Endothelial cell of umbilical vein (primary cell): ENCODE results near the gene SENP2. TPM values are rescaled to one million over a fixed set of nuclear protein-coding genes. Genes with fewer than 3 reads are reported as not detected.

Experiments used
- BruUV-seq: library from RNA; stranded (reverse); fragments of 400-500 nt; replicated peaks from 2 replicates; lab custom pipeline; 2021; lab: Mats Ljungman, UMichigan
- CTCF ChIA-PET: fragments of 300-600, 350-600 bp; sonication (Branson Sonifier 250); formaldehyde crosslinking; loops from one replicate; lab custom pipeline; 2021; ENCODE audit warnings: antibody characterized with exemption, inconsistent platforms; lab: Charles Lee
- POLR2A ChIA-PET: fragments of 300-600, 350-600 bp; sonication (Branson Sonifier 250); formaldehyde crosslinking; loops from one replicate; lab custom pipeline; 2021; ENCODE audit warnings: antibody characterized with exemption, inconsistent platforms; lab: Charles Lee
- DNase-seq: peaks from one replicate; pipeline ENCODE4 v3.0.0-alpha.2; 2011; ENCODE audit warnings: low read depth, low spot score
- FAIRE-seq: peaks from 2 replicates; lab custom pipeline; 2011; peaks lifted over from hg19 to GRCh38; lab: Jason Lieb, UNC
- H2AFZ ChIP-seq: 2 replicates; pipeline ENCODE4 v1.6.0; 2012; ENCODE audit warnings: low read depth, low read length, control low read depth, inconsistent platforms
- H3K27ac ChIP-seq: 2 replicates; pipeline ENCODE4 v1.5.1; 2011; ENCODE audit warnings: low read depth, mild to moderate bottlenecking, control low read depth, low read length, moderate library complexity; ENCODE audit not compliant: insufficient read depth
- H3K27me3 ChIP-seq, 2 experiments: 2 replicates each; pipeline versions ENCODE4 v1.6.0 to v1.6.1; 2011; ENCODE audit warnings: low read length in 2 of 2, mixed read lengths in 1 of 2; ENCODE audit not compliant: control insufficient read depth in 2 of 2, insufficient read depth in 2 of 2
- H3K36me3 ChIP-seq, 2 experiments: 2 replicates in 1 of 2; 3 replicates in 1 of 2; pipeline ENCODE4 v1.5.1; 2011; ENCODE audit warnings: low read length in 2 of 2, mild to moderate bottlenecking in 1 of 2, moderate library complexity in 1 of 2; ENCODE audit not compliant: control insufficient read depth in 2 of 2, insufficient read depth in 2 of 2; ENCODE audit errors: extremely low read depth in 1 of 2
- H3K4me1 ChIP-seq: 3 replicates; pipeline ENCODE4 v1.5.1; 2011; ENCODE audit warnings: mild to moderate bottlenecking, low read length; ENCODE audit not compliant: control insufficient read depth, insufficient read depth; ENCODE audit errors: extremely low read depth
- H3K4me2 ChIP-seq: 2 replicates; pipeline ENCODE4 v1.6.1; 2011; ENCODE audit warnings: low read length, control low read depth, mixed read lengths; ENCODE audit not compliant: insufficient read depth
- H3K4me3 ChIP-seq, 3 experiments: fragments of 200-600 bp in 1 of 3; sonication (generic), shearing (Covaris generic) in 1 of 3; replicated peaks in 1 of 3; 2 replicates each; pipeline ENCODE4 v1.5.1; 2011 to 2016; ENCODE audit warnings: control low read depth in 3 of 3, low read length in 3 of 3, mild to moderate bottlenecking in 2 of 3, inconsistent platforms in 1 of 3, low read depth in 1 of 3, moderate library complexity in 1 of 3; ENCODE audit not compliant: insufficient read depth in 1 of 3
- H3K79me2 ChIP-seq: 2 replicates; pipeline ENCODE4 v1.6.0; 2012; ENCODE audit warnings: low read length, inconsistent platforms; ENCODE audit not compliant: control insufficient read depth, insufficient read depth
- H3K9ac ChIP-seq: replicated peaks from 2 replicates; pipeline ENCODE3; 2011; ENCODE audit warnings: low read length, control low read depth; ENCODE audit not compliant: insufficient read depth; ENCODE audit errors: extremely low read depth
- H3K9me1 ChIP-seq: replicated peaks from 3 replicates; pipeline ENCODE4 v1.6.0; 2011; ENCODE audit warnings: mild to moderate bottlenecking, low read length; ENCODE audit not compliant: control insufficient read depth, insufficient read depth; ENCODE audit errors: extremely low read depth
- H3K9me3 ChIP-seq: replicated peaks from 2 replicates; pipeline ENCODE4 v1.5.1; 2012; ENCODE audit warnings: low read length, inconsistent platforms; ENCODE audit not compliant: control insufficient read depth, insufficient read depth
- H4K20me1 ChIP-seq: replicated peaks from 2 replicates; pipeline ENCODE3; 2011; ENCODE audit warnings: mild to moderate bottlenecking, low read length; ENCODE audit not compliant: control insufficient read depth, insufficient read depth; ENCODE audit errors: extremely low read depth
- EZH2 ChIP-seq: IDR thresholded peaks from 2 replicates; pipeline ENCODE4 v1.6.1; 2012; ENCODE audit warnings: borderline replicate concordance, low read depth, mild to moderate bottlenecking, moderate library complexity, low read length, inconsistent platforms; ENCODE audit not compliant: severe bottlenecking
- FOS ChIP-seq: IDR thresholded peaks from 2 replicates; pipeline ENCODE4 v1.6.1; 2011; ENCODE audit warnings: mild to moderate bottlenecking, low read length, moderate library complexity, borderline replicate concordance; ENCODE audit not compliant: insufficient read depth
- GATA2 ChIP-seq: IDR thresholded peaks from 2 replicates; pipeline ENCODE4 v1.7.0; 2011; ENCODE audit warnings: low read depth, mild to moderate bottlenecking, moderate library complexity, mixed read lengths, low read length; ENCODE audit not compliant: insufficient read length, insufficient read depth
- JUN ChIP-seq: IDR thresholded peaks from 2 replicates; pipeline ENCODE4 v1.6.1; 2011; ENCODE audit warnings: borderline replicate concordance, low read depth; ENCODE audit not compliant: insufficient read length, insufficient read depth
- MYC ChIP-seq: IDR thresholded peaks from one replicate; pipeline ENCODE4 v1.6.1; 2011; ENCODE audit warnings: mild to moderate bottlenecking, low read depth, low read length
- POLR2A ChIP-seq: IDR thresholded peaks from 2 replicates; pipeline ENCODE4 v1.6.1; 2012; ENCODE audit warnings: low read depth, mild to moderate bottlenecking, control low read depth, low read length
- POLR2AphosphoS5 ChIP-seq: IDR thresholded peaks from 2 replicates; pipeline ENCODE4 v1.6.1; 2012; ENCODE audit warnings: low read depth, mild to moderate bottlenecking, control low read depth, low read length, moderate library complexity; ENCODE audit not compliant: insufficient read depth
- dilution Hi-C: fragments of 300-500 bp; cut with MboI; formaldehyde crosslinking; loops from one replicate; pipeline ENCODE4 v1.15.0; 2019; ENCODE audit warnings: low sequenced_read_pairs; ENCODE audit not compliant: extremely low pct_ligation_motif_present
- intact Hi-C: fragments of 100-400 bp; cut with micrococcal nuclease; formaldehyde crosslinking; loops from one replicate; pipeline ENCODE4 v1.10.0; 2022
- polyA plus RNA-seq, 4 experiments: library from polyadenylated mRNA; depleted of rRNA in 3 of 4; stranded (reverse) in 3 of 4; unstranded in 1 of 4; fragments of >200 nt; gene quantifications; 2 replicates each; pipeline versions ENCODE4 v1.2.1 to v1.2.3, GENCODE V29; 2011 to 2012; ENCODE audit warnings: missing spikeins in 1 of 4
- total RNA-seq: library from RNA; stranded (reverse); gene quantifications from 2 replicates; pipeline ENCODE4 v1.2.3, GENCODE V29; 2021
- TF ChIP-seq, protein P1 (sequence below), 2 donors: IDR thresholded peaks; 1 replicate in 1 of 2; 2 replicates in 1 of 2; pipeline ENCODE4 v1.5.1; 2011; ENCODE audit warnings: low read length in 2 of 2, mild to moderate bottlenecking in 2 of 2, moderate library complexity in 2 of 2, control low read depth in 1 of 2, inconsistent platforms in 1 of 2, low read depth in 1 of 2; ENCODE audit not compliant: insufficient read depth in 1 of 2; ENCODE audit errors: extremely low read depth in 1 of 2
- TF ChIP-seq, protein P2 (sequence below): IDR thresholded peaks from 2 replicates; pipeline ENCODE4 v1.6.1; 2011; ENCODE audit not compliant: insufficient read depth, insufficient read length

Gene SENP2
- total and polyA plus RNA-seq, 2 donors (not counting 3 experiments of a cell fraction or from before 2014, with no cell fraction given): 3.8 to 40.4 TPM

DNA sequence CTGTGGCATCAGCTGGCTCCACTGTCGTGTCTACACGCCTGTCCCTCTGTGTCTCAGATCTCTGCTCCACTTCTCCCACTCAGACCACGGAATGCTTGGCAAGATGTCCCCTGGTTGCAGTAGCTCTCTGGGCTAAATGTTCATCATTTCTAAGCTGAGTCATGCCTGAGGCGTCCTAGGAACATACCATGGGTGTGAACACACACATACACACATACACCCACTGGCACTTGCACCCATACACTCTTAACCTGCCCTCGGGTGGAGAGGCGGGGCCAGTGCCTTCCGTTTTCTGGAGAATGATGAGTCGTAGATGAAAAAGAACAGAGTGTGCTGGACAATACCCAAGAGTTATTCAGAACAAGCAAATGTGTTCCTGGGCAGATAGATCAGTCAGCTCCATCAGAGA lies 72.4 kb downstream of the SENP2 start:
- Histone ChIP-seq H3K4me3 (no peak overlapping the region), H3K79me2 (peaks cover 5% of the 10 kb centered on the region), H3K27me3 (no peaks in the 10 kb centered on the region), H3K9me1 (no peaks in the 10 kb centered on the region), H3K27ac (peak overlapping the region; percentile 76), H3K9me3 (no peaks in the 10 kb centered on the region), H3K4me2 (peak overlapping the region; percentile 5), H2AFZ (no peak overlapping the region), H3K36me3 (peaks cover 11 to 28% of the 10 kb centered on the region in 2 experiments), H3K4me1 (peaks cover 55% of the 10 kb centered on the region), H4K20me1 (no peaks in the 10 kb centered on the region), H3K9ac (peak overlapping the region; percentile 23)
- CTCF ChIA-PET: interaction anchor here (0.6 to 7.6 kb wide), 9 partner anchors 19 to 619 kb away, joined by 3 to 223 read pairs (median 49); no protein-coding TSS in a partner anchor
- intact Hi-C loops (loop anchor here (10.0 kb wide), 1 partner anchor 886 kb away; the partner anchor contains the start of gene CRYGS), dilution Hi-C loops (no loop called here)
- peak; percentile 84 for FAIRE-seq
- TF ChIP-seq EZH2 (no peak), POLR2A (no peak), MYC (no peak), POLR2AphosphoS5 (peak; percentile 50), JUN (peak; percentile 44), GATA2 (peak; percentile 43), FOS (peak; percentile 76)
- TF ChIP-seq, protein P1, sequence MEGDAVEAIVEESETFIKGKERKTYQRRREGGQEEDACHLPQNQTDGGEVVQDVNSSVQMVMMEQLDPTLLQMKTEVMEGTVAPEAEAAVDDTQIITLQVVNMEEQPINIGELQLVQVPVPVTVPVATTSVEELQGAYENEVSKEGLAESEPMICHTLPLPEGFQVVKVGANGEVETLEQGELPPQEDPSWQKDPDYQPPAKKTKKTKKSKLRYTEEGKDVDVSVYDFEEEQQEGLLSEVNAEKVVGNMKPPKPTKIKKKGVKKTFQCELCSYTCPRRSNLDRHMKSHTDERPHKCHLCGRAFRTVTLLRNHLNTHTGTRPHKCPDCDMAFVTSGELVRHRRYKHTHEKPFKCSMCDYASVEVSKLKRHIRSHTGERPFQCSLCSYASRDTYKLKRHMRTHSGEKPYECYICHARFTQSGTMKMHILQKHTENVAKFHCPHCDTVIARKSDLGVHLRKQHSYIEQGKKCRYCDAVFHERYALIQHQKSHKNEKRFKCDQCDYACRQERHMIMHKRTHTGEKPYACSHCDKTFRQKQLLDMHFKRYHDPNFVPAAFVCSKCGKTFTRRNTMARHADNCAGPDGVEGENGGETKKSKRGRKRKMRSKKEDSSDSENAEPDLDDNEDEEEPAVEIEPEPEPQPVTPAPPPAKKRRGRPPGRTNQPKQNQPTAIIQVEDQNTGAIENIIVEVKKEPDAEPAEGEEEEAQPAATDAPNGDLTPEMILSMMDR (IDR thresholded peaks at IDR 0.05; ENCODE audit: extremely low read depth in 1 of 2, insufficient read depth in 1 of 2, low read depth in 1 of 2, low read length in 2 of 2): no peak
- TF ChIP-seq, protein P2, sequence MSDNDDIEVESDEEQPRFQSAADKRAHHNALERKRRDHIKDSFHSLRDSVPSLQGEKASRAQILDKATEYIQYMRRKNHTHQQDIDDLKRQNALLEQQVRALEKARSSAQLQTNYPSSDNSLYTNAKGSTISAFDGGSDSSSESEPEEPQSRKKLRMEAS: no peak
- POLR2A ChIA-PET: interaction anchor here (0.6 to 1.1 kb wide), 2 partner anchors 155 to 279 kb away, joined by 3 to 5 read pairs; partner anchors contain the start of gene TRA2B
- BruUV-seq: no TSS peak
- peak; percentile 67 for DNase-seq
